Measurements from ENCODE around the gene GRM4. TPM values are rescaled to one million over a fixed set of nuclear protein-coding genes. Genes with fewer than 3 reads are reported as not detected.

GRM4 gene
- total RNA-seq, 1 experiment from 2014 or later: not detected

DNA sequence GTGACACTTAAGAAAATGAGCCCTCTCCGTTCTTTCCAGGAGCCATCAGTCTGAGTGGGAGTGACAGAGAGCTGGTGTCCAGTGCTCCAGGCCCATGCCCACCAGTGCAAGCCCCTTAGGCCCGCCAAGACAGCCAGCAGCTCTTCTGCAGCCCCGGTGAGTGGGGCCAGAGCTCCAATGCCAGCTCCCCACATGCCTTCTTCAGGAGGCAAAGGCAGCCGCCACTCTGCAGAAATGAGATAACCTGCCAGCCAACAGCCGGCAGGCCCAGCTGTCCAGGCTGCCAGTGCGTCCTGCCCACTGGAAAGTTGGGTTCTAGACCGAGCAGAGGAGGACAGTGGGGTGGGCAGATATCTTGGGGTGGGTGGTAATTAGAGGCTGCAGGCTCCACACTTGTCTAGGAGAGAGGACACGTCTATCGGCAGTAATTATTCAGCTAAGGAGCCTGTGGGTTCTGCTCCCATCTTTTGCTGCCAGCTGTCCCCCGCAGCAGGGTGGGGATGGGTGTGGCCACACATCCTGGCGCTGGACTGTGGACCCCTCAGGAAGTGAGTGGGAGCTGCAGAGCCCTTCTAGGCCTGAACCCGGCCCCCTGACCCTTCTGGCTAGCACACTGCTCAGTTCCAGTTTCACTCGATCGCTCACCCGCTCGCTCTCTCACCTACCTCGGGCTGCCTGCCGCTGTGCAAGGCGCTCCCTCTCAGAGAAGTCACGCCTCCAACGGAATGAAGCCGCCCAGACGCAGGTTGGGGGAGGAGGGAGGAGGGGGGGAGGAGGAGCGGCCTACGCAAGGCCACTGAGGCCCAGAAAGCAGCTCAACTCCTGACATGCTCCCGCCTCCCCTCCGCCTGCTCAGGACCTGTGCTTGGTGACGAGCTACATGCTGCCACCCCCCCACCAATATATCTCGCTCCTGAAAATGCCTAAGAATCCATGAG is 3.6 kb downstream of the GRM4 start:
- CTCF ChIA-PET: interaction anchor here (0.5 to 1.2 kb wide), 3 partner anchors 19 to 143 kb away, joined by 3 to 4 read pairs (median 3); no protein-coding TSS in a partner anchor

DNA sequence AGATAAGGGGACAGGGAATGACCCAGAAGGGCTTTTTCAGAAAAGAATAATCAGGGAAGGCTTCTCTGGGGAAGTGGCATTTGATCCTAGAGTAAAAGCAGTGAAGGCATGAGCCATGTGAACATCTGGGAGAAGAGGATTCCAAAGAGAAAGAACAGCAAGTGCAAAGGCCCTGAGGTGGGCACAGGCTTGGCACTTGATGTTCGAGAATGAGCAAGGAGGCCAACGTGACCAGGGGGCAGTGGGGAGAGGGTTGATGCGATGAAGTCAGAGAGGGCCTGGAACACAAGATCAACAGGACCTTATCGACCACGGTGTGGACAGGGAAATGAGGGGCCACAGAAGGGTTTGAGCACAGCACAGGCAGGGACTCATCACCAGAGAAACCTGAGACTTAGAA is 5.8 kb downstream of the GRM4 start:
- no peaks in the 10 kb centered on the region for H3K9me3 Mint-ChIP-seq (ENCODE audit: low read depth, unreplicated experiment)
- no TSS peak for BruUV-seq (replicated peaks)
- TF ChIP-seq, protein P1, sequence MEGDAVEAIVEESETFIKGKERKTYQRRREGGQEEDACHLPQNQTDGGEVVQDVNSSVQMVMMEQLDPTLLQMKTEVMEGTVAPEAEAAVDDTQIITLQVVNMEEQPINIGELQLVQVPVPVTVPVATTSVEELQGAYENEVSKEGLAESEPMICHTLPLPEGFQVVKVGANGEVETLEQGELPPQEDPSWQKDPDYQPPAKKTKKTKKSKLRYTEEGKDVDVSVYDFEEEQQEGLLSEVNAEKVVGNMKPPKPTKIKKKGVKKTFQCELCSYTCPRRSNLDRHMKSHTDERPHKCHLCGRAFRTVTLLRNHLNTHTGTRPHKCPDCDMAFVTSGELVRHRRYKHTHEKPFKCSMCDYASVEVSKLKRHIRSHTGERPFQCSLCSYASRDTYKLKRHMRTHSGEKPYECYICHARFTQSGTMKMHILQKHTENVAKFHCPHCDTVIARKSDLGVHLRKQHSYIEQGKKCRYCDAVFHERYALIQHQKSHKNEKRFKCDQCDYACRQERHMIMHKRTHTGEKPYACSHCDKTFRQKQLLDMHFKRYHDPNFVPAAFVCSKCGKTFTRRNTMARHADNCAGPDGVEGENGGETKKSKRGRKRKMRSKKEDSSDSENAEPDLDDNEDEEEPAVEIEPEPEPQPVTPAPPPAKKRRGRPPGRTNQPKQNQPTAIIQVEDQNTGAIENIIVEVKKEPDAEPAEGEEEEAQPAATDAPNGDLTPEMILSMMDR (IDR thresholded peaks at IDR 0.05; ENCODE audit: unreplicated experiment): no peak
- peaks cover 100% of the 10 kb centered on the region for H3K27me3 Mint-ChIP-seq (ENCODE audit: unreplicated experiment)
- peaks cover 2% of the 10 kb centered on the region for H3K4me1 Mint-ChIP-seq (ENCODE audit: low read depth, unreplicated experiment)
- CTCF ChIA-PET: no interaction called here
- intact Hi-C loops (cut with micrococcal nuclease; ENCODE audit: unreplicated experiment): loop anchor here (10.0 kb wide), 1 partner anchor 425 kb away; the partner anchor contains the start of gene UQCC2
- no peak overlapping the region for H3K4me3 Mint-ChIP-seq (ENCODE audit: low read depth, unreplicated experiment)
- no peak for DNase-seq
- no peaks in the 10 kb centered on the region for H3K36me3 Mint-ChIP-seq (ENCODE audit: insufficient read depth, unreplicated experiment)
- H3K27ac Mint-ChIP-seq (ENCODE audit: unreplicated experiment): no peak overlapping the region

More for the DNA sequence above, 3.6 kb downstream of the GRM4 start:
- intact Hi-C loops (cut with micrococcal nuclease; ENCODE audit: unreplicated experiment): loop anchor here (10.0 kb wide), 1 partner anchor 428 kb away; the partner anchor contains the start of gene UQCC2
- no peak overlapping the region for H3K27ac Mint-ChIP-seq (ENCODE audit: unreplicated experiment)
- DNase-seq: no peak
- H3K4me3 Mint-ChIP-seq (ENCODE audit: low read depth, unreplicated experiment): no peak overlapping the region
- peaks cover 9% of the 10 kb centered on the region for H3K4me1 Mint-ChIP-seq (ENCODE audit: low read depth, unreplicated experiment)
- H3K27me3 Mint-ChIP-seq (ENCODE audit: unreplicated experiment): peaks cover 100% of the 10 kb centered on the region
- TF ChIP-seq, protein P1 (IDR thresholded peaks at IDR 0.05; ENCODE audit: unreplicated experiment): no peak
- BruUV-seq (replicated peaks): no TSS peak
- H3K9me3 Mint-ChIP-seq (ENCODE audit: low read depth, unreplicated experiment): no peaks in the 10 kb centered on the region
- peaks cover 5% of the 10 kb centered on the region for H3K36me3 Mint-ChIP-seq (ENCODE audit: insufficient read depth, unreplicated experiment)

DNA sequence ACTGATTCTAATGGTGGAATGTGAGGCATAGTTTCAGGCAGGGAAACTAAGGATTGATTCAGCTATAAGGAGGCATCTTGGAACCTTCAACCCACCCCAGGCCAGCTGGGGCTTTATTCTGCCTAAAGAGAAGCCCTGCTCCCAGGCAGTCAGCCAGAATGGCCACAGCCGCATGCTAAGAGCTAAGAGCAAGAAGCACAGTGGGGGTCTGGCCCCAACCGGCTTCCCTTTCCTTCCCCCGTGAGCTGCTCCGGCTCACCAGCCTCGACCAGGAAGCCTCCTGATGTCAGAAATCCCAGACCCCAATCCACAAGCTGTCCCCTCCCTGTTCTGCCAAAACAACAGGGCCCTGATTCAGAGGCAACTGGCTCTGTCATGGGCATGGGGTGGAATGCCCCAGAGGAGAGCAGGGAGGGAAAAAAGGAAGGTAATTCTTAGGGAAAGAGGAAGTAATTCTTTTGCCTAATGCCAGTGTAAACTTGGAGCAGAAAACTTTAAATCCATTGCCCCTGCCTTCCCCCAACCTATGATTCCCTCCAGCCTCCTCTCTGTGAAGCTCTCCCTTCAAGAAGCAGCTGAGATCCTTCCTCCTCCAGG is 6.9 kb downstream of the GRM4 start:
- Mint-ChIP-seq H3K27me3 (ENCODE audit: unreplicated experiment) (peaks cover 100% of the 10 kb centered on the region), H3K27ac (ENCODE audit: unreplicated experiment) (no peak overlapping the region), H3K4me3 (ENCODE audit: low read depth, unreplicated experiment) (no peak overlapping the region), H3K9me3 (ENCODE audit: low read depth, unreplicated experiment) (no peaks in the 10 kb centered on the region), H3K36me3 (ENCODE audit: insufficient read depth, unreplicated experiment) (no peaks in the 10 kb centered on the region), H3K4me1 (ENCODE audit: low read depth, unreplicated experiment) (no peaks in the 10 kb centered on the region)
- intact Hi-C loops (cut with micrococcal nuclease; ENCODE audit: unreplicated experiment): no loop called here
- TF ChIP-seq, protein P1 (IDR thresholded peaks at IDR 0.05; ENCODE audit: unreplicated experiment): no peak
- CTCF ChIA-PET: no interaction called here
- no peak for DNase-seq
- no TSS peak for BruUV-seq (replicated peaks)

DNA sequence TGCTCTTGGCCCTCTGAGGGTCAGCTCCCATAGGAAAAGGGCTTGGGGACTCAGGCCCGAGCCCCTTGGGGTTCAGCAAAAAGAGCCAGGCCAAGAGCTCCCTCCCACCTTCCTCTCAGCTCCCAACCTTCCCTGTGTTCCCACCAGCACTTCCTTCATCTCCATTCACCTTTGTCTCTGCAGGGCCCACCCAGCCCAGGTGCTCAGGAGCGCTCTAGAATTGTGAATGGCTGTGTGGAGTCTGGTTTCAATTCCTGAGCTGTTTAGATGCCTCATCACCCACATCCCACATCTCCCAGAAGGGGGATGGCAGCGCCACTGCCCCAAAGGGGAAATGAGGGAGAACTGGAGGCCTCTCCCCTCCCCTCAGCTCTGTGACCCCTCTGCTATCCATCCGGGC is 7.7 kb downstream of the GRM4 start:
- CTCF ChIA-PET: interaction anchor here (0.6 kb wide), 1 partner anchor 10 kb away, joined by 3 read pairs; no protein-coding TSS in a partner anchor
- TF ChIP-seq, protein P1 (IDR thresholded peaks at IDR 0.05; ENCODE audit: unreplicated experiment): no peak
- no peaks in the 10 kb centered on the region for H3K36me3 Mint-ChIP-seq (ENCODE audit: insufficient read depth, unreplicated experiment)
- no peak overlapping the region for H3K4me3 Mint-ChIP-seq (ENCODE audit: low read depth, unreplicated experiment)
- intact Hi-C loops (cut with micrococcal nuclease; ENCODE audit: unreplicated experiment): no loop called here
- no peaks in the 10 kb centered on the region for H3K9me3 Mint-ChIP-seq (ENCODE audit: low read depth, unreplicated experiment)
- H3K4me1 Mint-ChIP-seq (ENCODE audit: low read depth, unreplicated experiment): no peaks in the 10 kb centered on the region
- no TSS peak for BruUV-seq (replicated peaks)
- no peak for DNase-seq
- H3K27ac Mint-ChIP-seq (ENCODE audit: unreplicated experiment): no peak overlapping the region
- peaks cover 100% of the 10 kb centered on the region for H3K27me3 Mint-ChIP-seq (ENCODE audit: unreplicated experiment)
